PC-9 (cell line): ENCODE results near the gene CD84. TPM values are rescaled to one million over a fixed set of nuclear protein-coding genes. Genes with fewer than 3 reads are reported as not detected.

Source experiments
- BruUV-seq: library from RNA; stranded (reverse); fragments of 400-500 nt; replicated peaks from 2 replicates; lab custom pipeline; 2021; lab: Mats Ljungman, UMichigan
- CTCF ChIA-PET: fragments of 300-600 bp; sonication (Branson Sonifier 250); formaldehyde crosslinking; loops from one replicate; lab custom pipeline; 2022; ENCODE audit warnings: antibody characterized with exemption; lab: Charles Lee
- POLR2A ChIA-PET: fragments of 300-600 bp; sonication (Branson Sonifier 250); formaldehyde crosslinking; loops from one replicate; lab custom pipeline; 2022; ENCODE audit warnings: antibody characterized with exemption; ENCODE audit not compliant: unreplicated experiment; lab: Charles Lee
- DNase-seq, 2 experiments: peaks; one replicate each; pipeline versions ENCODE4 v3.0.0 to v3.0.0-alpha.2; 2015 to 2022; ENCODE audit warnings: mixed read lengths in 1 of 2
- H2AFZ ChIP-seq: fragments of 200-600 bp; sonication (generic); 2 replicates; pipeline ENCODE4 v1.8.1; 2017; ENCODE audit warnings: antibody characterized with exemption
- H3F3A ChIP-seq: fragments of 200-600 bp; sonication (generic); 2 replicates; pipeline ENCODE4 v1.8.1; 2017; ENCODE audit warnings: antibody characterized with exemption, mild to moderate bottlenecking, low read depth; ENCODE audit not compliant: insufficient read depth
- H3K27ac ChIP-seq: fragments of 200-600 bp; sonication (generic); 2 replicates; pipeline ENCODE4 v1.6.1; 2016; ENCODE audit warnings: mixed run types
- H3K27me3 ChIP-seq: fragments of 200-600 bp; sonication (generic); 2 replicates; pipeline ENCODE4 v1.6.1; 2016; ENCODE audit warnings: low read depth, mixed run types; ENCODE audit not compliant: insufficient read depth
- H3K36me3 ChIP-seq: fragments of 200-600 bp; sonication (generic); 2 replicates; pipeline ENCODE4 v1.6.1; 2016; ENCODE audit warnings: low read depth, mixed run types
- H3K4me1 ChIP-seq: fragments of 200-600 bp; sonication (generic); replicated peaks from 2 replicates; pipeline ENCODE4 v1.6.1; 2016; ENCODE audit warnings: mixed run types; ENCODE audit not compliant: insufficient read depth
- H3K4me2 ChIP-seq: fragments of 200-600 bp; sonication (generic); 2 replicates; pipeline ENCODE4 v1.6.1; 2017; ENCODE audit warnings: mixed run types
- H3K4me3 ChIP-seq: fragments of 200-600 bp; sonication (generic); 2 replicates; pipeline ENCODE4 v1.6.1; 2016; ENCODE audit warnings: mixed run types
- H3K79me2 ChIP-seq: fragments of 200-600 bp; sonication (generic); 2 replicates; pipeline ENCODE4 v1.6.1; 2017; ENCODE audit warnings: low read depth, mixed run types
- H3K9me2 ChIP-seq: fragments of 200-600 bp; sonication (generic); 2 replicates; pipeline ENCODE4 v1.8.1; 2017; ENCODE audit warnings: mild to moderate bottlenecking; ENCODE audit not compliant: insufficient read depth
- H3K9me3 ChIP-seq: fragments of 200-600 bp; sonication (generic); 2 replicates; pipeline ENCODE4 v1.8.1; 2016; ENCODE audit warnings: low read depth; ENCODE audit not compliant: insufficient read depth
- H4K20me1 ChIP-seq: fragments of 200-600 bp; sonication (generic); 2 replicates; pipeline ENCODE4 v1.8.1; 2017; ENCODE audit not compliant: insufficient read depth
- CTCF ChIP-seq: fragments of 200-600 bp; sonication (generic); conservative IDR thresholded peaks from 2 replicates; pipeline ENCODE4 v1.6.1; 2017; ENCODE audit warnings: mixed run types, antibody characterized with exemption, mild to moderate bottlenecking, moderate library complexity
- EZH2 ChIP-seq: fragments of 200-600 bp; sonication (generic); IDR thresholded peaks from 2 replicates; pipeline ENCODE4 v1.8.0; 2017; ENCODE audit warnings: antibody characterized with exemption, low read depth
- intact Hi-C: fragments of 100-400 bp; cut with micrococcal nuclease; formaldehyde crosslinking; loops from one replicate; pipeline ENCODE4 v1.10.0; 2022; ENCODE audit not compliant: unreplicated experiment
- total RNA-seq: library from RNA; stranded (reverse); gene quantifications from 2 replicates; pipeline ENCODE4 v1.2.3, GENCODE V29; 2021

The CD84 gene
- total RNA-seq, 1 experiment from 2014 or later, result not detected

DNA sequence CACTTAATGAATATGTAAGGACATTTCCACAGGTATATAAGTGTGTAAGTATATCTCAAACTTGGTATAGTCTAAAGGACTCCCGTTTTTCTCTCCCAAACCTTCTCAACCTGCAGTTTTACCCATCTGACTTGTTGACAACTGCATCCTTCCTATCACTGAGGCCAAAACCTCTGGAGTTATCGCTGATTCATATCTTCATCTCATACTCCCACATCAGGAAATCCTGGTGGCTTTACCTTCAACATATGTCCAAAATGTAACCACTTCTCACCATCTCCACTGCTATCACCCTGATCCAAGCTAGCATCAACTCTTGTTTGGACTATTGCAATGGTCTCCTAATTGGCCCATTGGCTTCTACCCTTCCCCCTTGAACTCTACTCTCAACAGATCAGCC, 86.7 kb downstream of the CD84 start:
- H4K20me1 ChIP-seq, result no peaks in the 10 kb centered on the region

GRCh38 chr1:160491981-160492380, 87.3 kb downstream of the CD84 start:
- TF ChIP-seq CTCF (no peak), EZH2 (no peak)
- no peak for DNase-seq
- intact Hi-C loops, result no loop called here
- no peaks in the 10 kb centered on the region for H3F3A ChIP-seq
- H3K9me2 ChIP-seq, result no peaks in the 10 kb centered on the region
- no peaks in the 10 kb centered on the region for H4K20me1 ChIP-seq
- H3K9me3 ChIP-seq, result no peaks in the 10 kb centered on the region
- H3K4me2 ChIP-seq, result no peak overlapping the region
- ChIA-PET POLR2A (no interaction called here), CTCF (no interaction called here)
- no peak overlapping the region for H2AFZ ChIP-seq
- no peaks in the 10 kb centered on the region for H3K79me2 ChIP-seq
- no peaks in the 10 kb centered on the region for H3K36me3 ChIP-seq
- H3K4me3 ChIP-seq, result no peak overlapping the region
- H3K4me1 ChIP-seq, result no peaks in the 10 kb centered on the region
- peaks cover 21% of the 10 kb centered on the region for H3K27me3 ChIP-seq
- no TSS peak for BruUV-seq
- H3K27ac ChIP-seq, result no peak overlapping the region

More for the DNA sequence above, 86.7 kb downstream of the CD84 start:
- Histone ChIP-seq H3K27ac (no peak overlapping the region), H3K4me3 (no peak overlapping the region), H2AFZ (no peak overlapping the region), H3K4me1 (no peaks in the 10 kb centered on the region), H3K4me2 (no peak overlapping the region), H3K27me3 (peaks cover 20% of the 10 kb centered on the region), H3K79me2 (no peaks in the 10 kb centered on the region), H3F3A (no peaks in the 10 kb centered on the region), H3K36me3 (no peaks in the 10 kb centered on the region), H3K9me2 (no peaks in the 10 kb centered on the region), H3K9me3 (no peaks in the 10 kb centered on the region)
- intact Hi-C loops, result no loop called here
- ChIA-PET POLR2A (no interaction called here), CTCF (no interaction called here)
- no peak for DNase-seq
- BruUV-seq, result no TSS peak
- no peak for TF ChIP-seq EZH2
- no peak for TF ChIP-seq CTCF

Other genes with a start within 250 kb of the CD84 start
- 146 and 147 TPM in 2 replicates for gene COPA, start 236.2 kb downstream of the CD84 start, total RNA-seq
- gene NCSTN, start 236.1 kb downstream of the CD84 start, total RNA-seq, result 54.7 and 55.8 TPM in 2 replicates
- gene NHLH1, start 212.4 kb downstream of the CD84 start, total RNA-seq, result 0.26 TPM in 1 of 2 replicates, not detected in the other
- 11.5 and 12.4 TPM in 2 replicates for gene VANGL2, start 178.9 kb downstream of the CD84 start, total RNA-seq
- gene SLAMF6, start 56.2 kb downstream of the CD84 start, total RNA-seq, result not detected in 2 replicates
- not detected in 2 replicates for gene SLAMF1, start 67.5 kb upstream of the CD84 start, total RNA-seq
- gene CD48, start 132.3 kb upstream of the CD84 start, total RNA-seq, result not detected in 2 replicates
- 1.7 and 3.6 TPM in 2 replicates for gene SLAMF7, start 159.8 kb upstream of the CD84 start, total RNA-seq
- gene LY9, start 216.7 kb upstream of the CD84 start, total RNA-seq, result 3.0 and 6.9 TPM in 2 replicates